HEK293 (cell line): ENCODE measurements around the gene FCHO1.
A peak's percentile ranks its signal among the peaks of the same experiment; 100 is the strongest.

Experiments used
- CTCF ChIA-PET: fragments of 350-600 bp; formaldehyde crosslinking; extraction: SDS; loops from one replicate; lab custom pipeline; 2021; ENCODE audit warnings: antibody characterized with exemption; lab: Yijun Ruan, JAX
- POLR2A ChIA-PET: fragments of 300-600 bp; formaldehyde crosslinking; extraction: SDS; loops from one replicate; lab custom pipeline; 2020; ENCODE audit warnings: antibody characterized with exemption, inconsistent platforms; lab: Yijun Ruan, JAX
- H3K27ac ChIP-seq: fragments of 200-500 bp; sonication (Bioruptor generic); 2 replicates; pipeline ENCODE4 v1.5.1; 2014; ENCODE audit warnings: low read depth, low read length, control low read depth, inconsistent platforms; ENCODE audit errors: extremely low read depth
- H3K36me3 ChIP-seq, 2 experiments: fragments of 200-500 bp in 1 of 2; sonication (Bioruptor generic) in 1 of 2; 1 replicate in 1 of 2; 2 replicates in 1 of 2; pipeline ENCODE4 v1.5.1; 2014 to 2017; ENCODE audit warnings: inconsistent platforms in 2 of 2, low read length in 2 of 2; ENCODE audit not compliant: control insufficient read depth in 2 of 2, insufficient read depth in 1 of 2
- H3K4me1 ChIP-seq: fragments of 200-500 bp; sonication (Bioruptor generic); 2 replicates; pipeline ENCODE4 v1.5.1; 2014; ENCODE audit warnings: mild to moderate bottlenecking, low read length, inconsistent platforms; ENCODE audit not compliant: control insufficient read depth, insufficient read depth
- H3K4me3 ChIP-seq: 2 replicates; pipeline ENCODE4 v1.5.1; 2011; ENCODE audit warnings: low read depth, mild to moderate bottlenecking, control low read depth, low read length, moderate library complexity
- H3K9me3 ChIP-seq: fragments of 200-500 bp; sonication (Bioruptor generic); 2 replicates; pipeline ENCODE4 v1.5.1; 2014; ENCODE audit warnings: low read depth, low read length, inconsistent platforms; ENCODE audit not compliant: control insufficient read depth, insufficient read depth
- HOXD13 ChIP-seq: sonication (generic); formaldehyde crosslinking; IDR thresholded peaks from 2 replicates; pipeline ENCODE4 v1.8.0; 2022; ENCODE audit warnings: missing genetic modification reagents, borderline replicate concordance
- MYNN ChIP-seq: fragments of 450-650 bp; formaldehyde crosslinking; IDR thresholded peaks from 2 replicates; pipeline ENCODE4 v1.5.1; 2016; ENCODE audit warnings: missing biosample characterization, missing genetic modification characterization, borderline replicate concordance
- OSR2 ChIP-seq: fragments of 450-650 bp; formaldehyde crosslinking; IDR thresholded peaks from 2 replicates; pipeline ENCODE4 v1.5.1; 2016; ENCODE audit warnings: missing biosample characterization, missing genetic modification characterization
- PRDM4 ChIP-seq: fragments of 450-650 bp; formaldehyde crosslinking; IDR thresholded peaks from 2 replicates; pipeline ENCODE4 v1.5.1; 2017; ENCODE audit warnings: missing biosample characterization, missing genetic modification characterization
- TSHZ1 ChIP-seq: fragments of 450-650 bp; formaldehyde crosslinking; IDR thresholded peaks from 2 replicates; pipeline ENCODE4 v1.5.1; 2016; ENCODE audit warnings: missing biosample characterization, missing genetic modification characterization, borderline replicate concordance
- WT1 ChIP-seq: fragments of 450-650 bp; formaldehyde crosslinking; IDR thresholded peaks from 2 replicates; pipeline ENCODE4 v1.5.1; 2016; ENCODE audit warnings: missing biosample characterization, missing genetic modification characterization
- ZBTB7A ChIP-seq: fragments of 450-650 bp; formaldehyde crosslinking; IDR thresholded peaks from 2 replicates; pipeline ENCODE4 v1.5.1; 2016; ENCODE audit warnings: low read depth, missing biosample characterization, missing genetic modification characterization
- ZNF18 ChIP-seq: fragments of 450-650 bp; formaldehyde crosslinking; IDR thresholded peaks from 2 replicates; pipeline ENCODE4 v1.5.1; 2016; ENCODE audit warnings: missing biosample characterization, missing genetic modification characterization
- ZNF473 ChIP-seq: fragments of 450-650 bp; formaldehyde crosslinking; IDR thresholded peaks from 2 replicates; pipeline ENCODE4 v1.5.1; 2017; ENCODE audit warnings: missing biosample characterization, missing genetic modification characterization
- ZNF488 ChIP-seq: fragments of 450-650 bp; formaldehyde crosslinking; IDR thresholded peaks from 2 replicates; pipeline ENCODE4 v1.5.1; 2016; ENCODE audit warnings: missing biosample characterization, missing genetic modification characterization
- ZNF518A ChIP-seq: fragments of 450-650 bp; formaldehyde crosslinking; conservative IDR thresholded peaks from 2 replicates; pipeline ENCODE4 v1.5.1; 2016; ENCODE audit warnings: low read depth, missing biosample characterization, missing genetic modification characterization
- ZNF623 ChIP-seq: fragments of 450-650 bp; formaldehyde crosslinking; IDR thresholded peaks from 2 replicates; pipeline ENCODE4 v1.5.1; 2016; ENCODE audit warnings: missing biosample characterization, missing genetic modification characterization
- ZNF768 ChIP-seq: fragments of 450-650 bp; formaldehyde crosslinking; IDR thresholded peaks from 2 replicates; pipeline ENCODE4 v1.5.1; 2018; ENCODE audit warnings: missing biosample characterization, mild to moderate bottlenecking, missing genetic modification characterization
- ZNF785 ChIP-seq: fragments of 450-650 bp; formaldehyde crosslinking; IDR thresholded peaks from 2 replicates; pipeline ENCODE4 v1.5.1; 2016; ENCODE audit warnings: missing biosample characterization, missing genetic modification characterization
- ZSCAN23 ChIP-seq: fragments of 450-650 bp; formaldehyde crosslinking; IDR thresholded peaks from 2 replicates; pipeline ENCODE4 v1.5.1; 2016; ENCODE audit warnings: missing biosample characterization, missing genetic modification characterization
- ZSCAN30 ChIP-seq: fragments of 450-650 bp; IDR thresholded peaks from 2 replicates; pipeline ENCODE4 v1.5.1; 2018; ENCODE audit warnings: missing biosample characterization, mild to moderate bottlenecking, missing genetic modification characterization, moderate library complexity

Gene FCHO1

GRCh38 chr19:17711851-17712250 is 39.4 kb upstream of the FCHO1 start:
- CTCF ChIA-PET, result interaction anchor here (0.6 kb wide), 1 partner anchor 92 kb away, joined by 3 read pairs; no protein-coding TSS in a partner anchor
- no peak overlapping the region for H3K4me3 ChIP-seq
- POLR2A ChIA-PET, result no interaction called here
- H3K9me3 ChIP-seq, result no peaks in the 10 kb centered on the region
- H3K36me3 ChIP-seq, result no peaks in the 10 kb centered on the region
- H3K27ac ChIP-seq, result no peak overlapping the region
- H3K4me1 ChIP-seq, result no peaks in the 10 kb centered on the region
- TF ChIP-seq ZNF518A, result no peak
- no peak for TF ChIP-seq HOXD13
- TF ChIP-seq, all 188 proteins: peak for 0

- H3K27ac ChIP-seq, result no peak overlapping the region
- TF ChIP-seq OSR2 (tag by site-specific recombination) (no peak), ZNF623 (no peak), MYNN (tag by site-specific recombination) (no peak), ZNF473 (no peak), PRDM4 (tag by site-specific recombination) (peak; percentile 94), ZBTB7A (tag by site-specific recombination) (no peak), ZNF785 (tag by site-specific recombination) (no peak), ZNF768 (no peak)
- ChIA-PET CTCF (interaction anchor here (0.5 to 3.0 kb wide), 4 partner anchors 11 to 310 kb away, joined by 3 to 13 read pairs (median 5); no protein-coding TSS in a partner anchor), POLR2A (interaction anchor here (1.0 kb wide), 1 partner anchor 50 kb away, joined by 3 read pairs; no protein-coding TSS in a partner anchor)
- H3K4me3 ChIP-seq, result no peak overlapping the region
- no peaks in the 10 kb centered on the region for H3K9me3 ChIP-seq
- H3K4me1 ChIP-seq, result peaks cover 6% of the 10 kb centered on the region
- peaks cover 0 to 2% of the 10 kb centered on the region in 2 experiments; a peak in 1 of 3 replicates for H3K36me3 ChIP-seq
Measured at GRCh38 chr19:17716309-17716929, 34.9 kb upstream of the FCHO1 start.

GRCh38 chr19:17718550-17718946 is 32.7 kb upstream of the FCHO1 start:
- ChIA-PET POLR2A (interaction anchor here (0.7 to 3.0 kb wide), 7 partner anchors 13 to 207 kb away, joined by 3 to 10 read pairs (median 6); partner anchors contain the start of genes B3GNT3, PGLS and RPL18A), CTCF (interaction anchor here (0.6 to 1.4 kb wide), 4 partner anchors 17 to 223 kb away, joined by 3 to 8 read pairs (median 4); no protein-coding TSS in a partner anchor)
- peaks cover 6% of the 10 kb centered on the region for H3K4me1 ChIP-seq
- peaks cover 7 to 13% of the 10 kb centered on the region in 2 experiments; a peak in 2 of 3 replicates for H3K36me3 ChIP-seq
- H3K9me3 ChIP-seq, result no peaks in the 10 kb centered on the region
- H3K4me3 ChIP-seq, result peak overlapping the region; percentile 93
- H3K27ac ChIP-seq, result peak overlapping the region; percentile 1; the same call in 1 of the 2 replicates
- no peak for TF ChIP-seq ZNF18 (tag by site-specific recombination)
- TF ChIP-seq ZSCAN23 (tag by site-specific recombination), result no peak
- 0 out of 2 replicates have a peak, but pooled peaks have one; percentile 22 for TF ChIP-seq WT1 (tag by site-specific recombination)
- no peak for TF ChIP-seq TSHZ1 (tag by site-specific recombination)
- no peak for TF ChIP-seq ZSCAN30
- no peak for TF ChIP-seq ZNF488
